Measurements from ENCODE around the gene ZNF497. TPM values are rescaled to one million over a fixed set of nuclear protein-coding genes. Genes with fewer than 3 reads are reported as not detected.
A peak's percentile ranks its signal among the peaks of the same experiment; 100 is the strongest.

Gene ZNF497
- total and polyA plus RNA-seq, 4 donors, result 0.60 to 4.4 (median 1.3) TPM

GRCh38 chr19:58351990-58352755 is 10.4 kb downstream of the ZNF497 start:
- Histone ChIP-seq H3K27ac (ENCODE audit: low read depth in 1 of 2, low read length in 2 of 2) (peak overlapping the region; percentile 42 to 47), H3K4me1 (ENCODE audit: control insufficient read depth in 4 of 4, insufficient read depth in 4 of 4, low read length in 3 of 4) (peaks cover 23 to 88% (median 66%) of the 10 kb centered on the region in 4 donors), H3K9me3 (ENCODE audit: control insufficient read depth in 4 of 4, low read length in 3 of 4) (no peaks in the 10 kb centered on the region), H3K4me3 (ENCODE audit: low read depth in 1 of 3, low read length in 3 of 3) (peak overlapping the region; percentile 65 to 96 (median 81)), H3K9ac (ENCODE audit: low read depth in 1 of 2, low read length in 2 of 2) (peak overlapping the region; percentile 28 to 69), H3K36me3 (ENCODE audit: control insufficient read depth in 4 of 4, insufficient read depth in 3 of 4, low read depth in 1 of 4, low read length in 3 of 4) (peaks cover 0 to 3% (median 0%) of the 10 kb centered on the region in 4 donors), H3K27me3 (ENCODE audit: control insufficient read depth in 4 of 4, insufficient read depth in 4 of 4, low read length in 3 of 4) (no peaks in the 10 kb centered on the region)
- TF ChIP-seq NR2F2 (IDR thresholded peaks at IDR 0.05) (no peak), HNF4A (conservative IDR thresholded peaks at IDR 0.05) (peak in 1 of 2 donors; percentile 4)
- DNase-seq (ENCODE audit: low spot score), result no peak
- 40% methylated on average over 23 of the region's 23 CpGs for WGBS

- peak overlapping the region; percentile 49 to 96 (median 65) for H3K4me3 ChIP-seq (ENCODE audit: low read depth in 1 of 3, low read length in 3 of 3)
- DNase-seq (ENCODE audit: low spot score), result no peak
Measured at GRCh38 chr19:58351558-58351878, 11.0 kb downstream of the ZNF497 start.

GRCh38 chr19:58350871-58351557 is 11.5 kb downstream of the ZNF497 start:
- H3K36me3 ChIP-seq (ENCODE audit: control insufficient read depth in 4 of 4, insufficient read depth in 3 of 4, low read depth in 1 of 4, low read length in 3 of 4), result peaks cover 0 to 6% (median 0%) of the 10 kb centered on the region in 4 donors
- H3K27ac ChIP-seq (ENCODE audit: low read depth in 1 of 2, low read length in 2 of 2), result peak overlapping the region in 1 of 2 donors; percentile 20
- 33% methylated on average over 34 of the region's 34 CpGs for WGBS
- no peaks in the 10 kb centered on the region for H3K9me3 ChIP-seq (ENCODE audit: control insufficient read depth in 4 of 4, low read length in 3 of 4)
- H3K4me3 ChIP-seq (ENCODE audit: low read depth in 1 of 3, low read length in 3 of 3), result peak overlapping the region; percentile 49 to 96 (median 65)
- no peak for DNase-seq (ENCODE audit: low spot score)
- no peaks in the 10 kb centered on the region for H3K27me3 ChIP-seq (ENCODE audit: control insufficient read depth in 4 of 4, insufficient read depth in 4 of 4, low read length in 3 of 4)
- no peak overlapping the region for H3K9ac ChIP-seq (ENCODE audit: low read depth in 1 of 2, low read length in 2 of 2)
- H3K4me1 ChIP-seq (ENCODE audit: control insufficient read depth in 4 of 4, insufficient read depth in 4 of 4, low read length in 3 of 4), result peaks cover 20 to 80% (median 65%) of the 10 kb centered on the region in 4 donors
- no peak for TF ChIP-seq HNF4A (conservative IDR thresholded peaks at IDR 0.05)
- TF ChIP-seq RAD21 (IDR thresholded peaks at IDR 0.05), result no peak
- TF ChIP-seq SP1 (IDR thresholded peaks at IDR 0.05), result no peak
- no peak for TF ChIP-seq ATF3 (IDR thresholded peaks at IDR 0.05)
- TF ChIP-seq REST (IDR thresholded peaks at IDR 0.05), result no peak
- TF ChIP-seq FOXA1 (IDR thresholded peaks at IDR 0.05), result no peak
- TF ChIP-seq GABPA (IDR thresholded peaks at IDR 0.05 in 1 of 2, conservative IDR thresholded peaks at IDR 0.05 in 1 of 2), result no peak
- no peak for TF ChIP-seq EGR1 (IDR thresholded peaks at IDR 0.05; ENCODE audit: low read depth in 2 of 2)
- TF ChIP-seq HNF4G (IDR thresholded peaks at IDR 0.05), result no peak
- TF ChIP-seq CTCF (IDR thresholded peaks at IDR 0.05; ENCODE audit: low read depth, low read length, missing input control), result no peak
- TF ChIP-seq MAX (IDR thresholded peaks at IDR 0.05), result no peak
- no peak for TF ChIP-seq FOXA2 (IDR thresholded peaks at IDR 0.05)

More at GRCh38 chr19:58351558-58351878, 11.0 kb downstream of the ZNF497 start:
- TF ChIP-seq NR2F2 (IDR thresholded peaks at IDR 0.05), result no peak
- TF ChIP-seq RXRA (IDR thresholded peaks at IDR 0.05), result peak in 1 of 2 donors; percentile 22
- no peak for TF ChIP-seq TAF1 (conservative IDR thresholded peaks at IDR 0.05)
- no peak for TF ChIP-seq CTCF (IDR thresholded peaks at IDR 0.05; ENCODE audit: low read depth, low read length, missing input control)
- peak; percentile 69 to 71 for TF ChIP-seq HNF4A (conservative IDR thresholded peaks at IDR 0.05)
- Histone ChIP-seq H3K9ac (ENCODE audit: low read depth in 1 of 2, low read length in 2 of 2) (no peak overlapping the region), H3K27ac (ENCODE audit: low read depth in 1 of 2, low read length in 2 of 2) (peak overlapping the region in 1 of 2 donors; percentile 20), H3K36me3 (ENCODE audit: control insufficient read depth in 4 of 4, insufficient read depth in 3 of 4, low read depth in 1 of 4, low read length in 3 of 4) (peaks cover 0 to 6% (median 0%) of the 10 kb centered on the region in 4 donors), H3K9me3 (ENCODE audit: control insufficient read depth in 4 of 4, low read length in 3 of 4) (no peaks in the 10 kb centered on the region), H3K4me1 (ENCODE audit: control insufficient read depth in 4 of 4, insufficient read depth in 4 of 4, low read length in 3 of 4) (peaks cover 23 to 85% (median 67%) of the 10 kb centered on the region in 4 donors), H3K27me3 (ENCODE audit: control insufficient read depth in 4 of 4, insufficient read depth in 4 of 4, low read length in 3 of 4) (no peaks in the 10 kb centered on the region)
- 47% methylated on average over 9 of the region's 9 CpGs for WGBS

Data from liver (tissue), 9 donors.